HG03457 (cell line): ENCODE results near the gene NKD1.
"Not testable (repeated sequence)": the region's sequence is repeated elsewhere in the genome, so short reads cannot be mapped to it uniquely, and the experiment has no call there.

Experiments used
- ATAC-seq: cut with Tn5 transposase; IDR thresholded peaks from one replicate; pipeline ENCODE4 v1.9.1; 2021; ENCODE audit warnings: moderate number of reproducible peaks; ENCODE audit not compliant: unreplicated experiment

Gene NKD1

GRCh38 chr16:50548125-50548908, at the start of gene NKD1:
TSS of gene NKD1 (plus strand) at chr16:50548396. CDS start at chr16:50548554, 158 bp downstream.
- peak; percentile 51 for ATAC-seq

- no peak for ATAC-seq
These were observed 49.6 kb upstream of the NKD1 start for GRCh38 chr16:50498431-50499155.

- ATAC-seq: no peak
These were observed 48.9 kb upstream of the NKD1 start for GRCh38 chr16:50499254-50499653.

GRCh38 chr16:50500171-50500874, 47.9 kb upstream of the NKD1 start:
- no peak for ATAC-seq

- no peak for ATAC-seq
These were observed 46.9 kb upstream of the NKD1 start for GRCh38 chr16:50501251-50501650.

- no peak for ATAC-seq
These were observed 46.1 kb upstream of the NKD1 start for GRCh38 chr16:50501986-50502615.

GRCh38 chr16:50502616-50503011, 45.6 kb upstream of the NKD1 start:
- no peak for ATAC-seq

GRCh38 chr16:50503868-50504531, 44.2 kb upstream of the NKD1 start:
- ATAC-seq: not testable (repeated sequence)

GRCh38 chr16:50505115-50505514, 43.1 kb upstream of the NKD1 start:
- ATAC-seq: no peak

- ATAC-seq: no peak
These were observed 42.3 kb upstream of the NKD1 start for GRCh38 chr16:50505714-50506542.

- ATAC-seq: no peak
These were observed 41.7 kb upstream of the NKD1 start for GRCh38 chr16:50506543-50506937.

GRCh38 chr16:50507397-50507796, 40.8 kb upstream of the NKD1 start:
- no peak for ATAC-seq

GRCh38 chr16:50509521-50510341, 38.5 kb upstream of the NKD1 start:
- no peak for ATAC-seq

GRCh38 chr16:50515218-50515617, 33.0 kb upstream of the NKD1 start:
- no peak for ATAC-seq

GRCh38 chr16:50516401-50516800, 31.8 kb upstream of the NKD1 start:
- ATAC-seq: no peak

- ATAC-seq: no peak
These were observed 31.3 kb upstream of the NKD1 start for GRCh38 chr16:50516890-50517289.

- no peak for ATAC-seq
These were observed 30.5 kb upstream of the NKD1 start for GRCh38 chr16:50517450-50518252.

GRCh38 chr16:50519001-50519400, 29.2 kb upstream of the NKD1 start:
- ATAC-seq: no peak
